Caco-2 (cell line): ENCODE data around the gene TEX54. TPM values are rescaled to one million over a fixed set of nuclear protein-coding genes. Genes with fewer than 3 reads are reported as not detected.

Source experiments
- BruUV-seq: library from RNA; stranded (reverse); fragments of 400-500 nt; replicated peaks from 2 replicates; lab custom pipeline; 2021; lab: Mats Ljungman, UMichigan
- CTCF ChIA-PET: fragments of 300-600 bp; sonication (Branson Sonifier 250); formaldehyde crosslinking; loops from one replicate; lab custom pipeline; 2022; ENCODE audit warnings: antibody characterized with exemption; lab: Charles Lee
- POLR2A ChIA-PET: fragments of 300-600 bp; sonication (Branson Sonifier 250); formaldehyde crosslinking; loops from one replicate; lab custom pipeline; 2022; ENCODE audit warnings: antibody characterized with exemption; lab: Charles Lee
- DNase-seq, 2 experiments: peaks; one replicate each; pipeline versions ENCODE4 v3.0.0 to v3.0.0-alpha.2; 2020 to 2022
- H3K27me3 ChIP-seq: replicated peaks from 2 replicates; pipeline ENCODE4 v1.6.0; 2011; ENCODE audit warnings: low read length; ENCODE audit not compliant: control insufficient read depth, insufficient read depth
- H3K36me3 ChIP-seq: 2 replicates; pipeline ENCODE4 v1.5.1; 2011; ENCODE audit warnings: low read length; ENCODE audit not compliant: control insufficient read depth, insufficient read depth
- H3K4me1 ChIP-seq: fragments of 250-450 bp; sonication (Bioruptor Pico); 2 replicates; pipeline ENCODE4 v1.5.1; 2020; ENCODE audit warnings: mild to moderate bottlenecking
- H3K4me3 ChIP-seq: 2 replicates; pipeline ENCODE4 v1.5.1; 2011; ENCODE audit warnings: low read depth, mild to moderate bottlenecking, control low read depth, low read length
- H3K9me3 ChIP-seq: fragments of 250-450 bp; sonication (Bioruptor Pico); 2 replicates; pipeline ENCODE4 v1.5.1; 2020; ENCODE audit warnings: mild to moderate bottlenecking, moderate library complexity
- H3K27ac Mint-ChIP-seq: one replicate; pipeline ENCODE4 v1.8.0; 2022; ENCODE audit warnings: mixed read lengths; ENCODE audit not compliant: unreplicated experiment
- H3K27me3 Mint-ChIP-seq: one replicate; pipeline ENCODE4 v1.8.0; 2022; ENCODE audit warnings: mixed read lengths; ENCODE audit not compliant: insufficient read depth, unreplicated experiment
- H3K36me3 Mint-ChIP-seq: one replicate; pipeline ENCODE4 v1.8.0; 2022; ENCODE audit warnings: mild to moderate bottlenecking, mixed read lengths; ENCODE audit not compliant: insufficient read depth, unreplicated experiment
- H3K4me1 Mint-ChIP-seq: one replicate; pipeline ENCODE4 v1.8.0; 2022; ENCODE audit warnings: low read depth, mixed read lengths; ENCODE audit not compliant: unreplicated experiment
- H3K4me3 Mint-ChIP-seq: one replicate; pipeline ENCODE4 v1.8.0; 2022; ENCODE audit warnings: mild to moderate bottlenecking, moderate library complexity, mixed read lengths; ENCODE audit not compliant: unreplicated experiment
- H3K9me3 Mint-ChIP-seq: one replicate; pipeline ENCODE4 v1.8.0; 2022; ENCODE audit warnings: mixed read lengths; ENCODE audit not compliant: unreplicated experiment
- CTCF ChIP-seq, 2 experiments: fragments of 200-600 bp in 1 of 2; IDR thresholded peaks; 1 replicate in 1 of 2; 2 replicates in 1 of 2; pipeline versions ENCODE4 v1.5.1 to v1.8.0; 2011 to 2022; ENCODE audit warnings: antibody characterized with exemption in 1 of 2, control low read depth in 1 of 2, inconsistent platforms in 1 of 2, low read depth in 1 of 2, low read length in 1 of 2, mild to moderate bottlenecking in 1 of 2, moderate library complexity in 1 of 2; ENCODE audit not compliant: insufficient read depth in 1 of 2, severe bottlenecking in 1 of 2, unreplicated experiment in 1 of 2
- intact Hi-C: fragments of 100-400 bp; cut with micrococcal nuclease; formaldehyde crosslinking; loops from one replicate; pipeline ENCODE4 v1.10.0; 2022; ENCODE audit not compliant: unreplicated experiment
- total RNA-seq: library from RNA; stranded (reverse); gene quantifications from 2 replicates; pipeline ENCODE4 v1.2.3, GENCODE V29; 2022

The TEX54 gene
- total RNA-seq, 1 experiment from 2014 or later = 0.95 TPM

GRCh38 chr11:62805961-62806441 lies 26.6 kb downstream of the TEX54 start:
- Mint-ChIP-seq H3K27ac (peak overlapping the region; percentile 98), H3K4me1 (peaks cover 11% of the 10 kb centered on the region), H3K4me3 (peak overlapping the region; percentile 92), H3K36me3 (peaks cover 54% of the 10 kb centered on the region), H3K27me3 (no peaks in the 10 kb centered on the region), H3K9me3 (no peaks in the 10 kb centered on the region)
- DNase-seq = no peak
- no peaks in the 10 kb centered on the region; the same call in 1 of the 2 replicates for H3K4me1 ChIP-seq
- TSS peak; percentile 94 for BruUV-seq
- 0 out of 2 replicates have a peak, but pooled peaks cover 1% of the 10 kb centered on the region for H3K36me3 ChIP-seq
- H3K27me3 ChIP-seq = no peaks in the 10 kb centered on the region
- H3K9me3 ChIP-seq = no peaks in the 10 kb centered on the region
- POLR2A ChIA-PET = interaction anchor here (0.5 to 1.7 kb wide), 9 partner anchors 12 to 214 kb away, joined by 3 to 15 read pairs (median 4); partner anchors contain the start of genes STX5, TMEM179B, TUT1 and ZBTB3
- intact Hi-C loops = loop anchor here (1.0 to 2.0 kb wide), 4 partner anchors 14 to 57 kb away; partner anchors contain the start of genes STX5, TEX54, TMEM179B and TMEM223
- peak overlapping the region; percentile 51 for H3K4me3 ChIP-seq
- CTCF ChIA-PET = interaction anchor here (2.2 kb wide), 1 partner anchor 19 kb away, joined by 15 read pairs; the partner anchor contains the start of gene TMEM179B
- TF ChIP-seq CTCF (IDR thresholded peaks at IDR 0.05; ENCODE audit: insufficient read depth in 1 of 2, low read depth in 1 of 2, low read length in 1 of 2, severe bottlenecking in 1 of 2, unreplicated experiment in 1 of 2) = no peak

- peak within 1 kb of the TSS; percentile 92 for H3K4me3 Mint-ChIP-seq
- peak in 1 of 2 experiments; percentile 27 for TF ChIP-seq CTCF (IDR thresholded peaks at IDR 0.05; ENCODE audit: insufficient read depth in 1 of 2, low read depth in 1 of 2, low read length in 1 of 2, severe bottlenecking in 1 of 2, unreplicated experiment in 1 of 2)
- ChIA-PET CTCF (interaction anchor here (2.2 kb wide), 1 partner anchor 18 kb away, joined by 15 read pairs; the partner anchor contains the start of gene TMEM179B), POLR2A (interaction anchor here (0.5 to 1.7 kb wide), 9 partner anchors 11 to 214 kb away, joined by 3 to 15 read pairs (median 4); partner anchors contain the start of genes STX5, TMEM179B, TUT1 and ZBTB3)
- H3K36me3 ChIP-seq = 0 out of 2 replicates have a peak, but pooled peaks cover 2% of the 10 kb centered on the region
- peaks cover 60% of the 10 kb centered on the region for H3K36me3 Mint-ChIP-seq
- DNase-seq = peak; percentile 94 to 98
- peak within 1 kb of the TSS; percentile 58 for H3K4me3 ChIP-seq
- H3K4me1 Mint-ChIP-seq = peaks cover 11% of the 10 kb centered on the region
- no peaks in the 10 kb centered on the region; the same call in 1 of the 2 replicates for H3K4me1 ChIP-seq
- peak within 1 kb of the TSS; percentile 98 for H3K27ac Mint-ChIP-seq
- H3K27me3 ChIP-seq = no peaks in the 10 kb centered on the region
- H3K9me3 ChIP-seq = no peaks in the 10 kb centered on the region
- no peaks in the 10 kb centered on the region for H3K9me3 Mint-ChIP-seq
- intact Hi-C loops = loop anchor here (1.0 to 2.0 kb wide), 4 partner anchors 13 to 58 kb away; partner anchors contain the start of genes STX5, TEX54, TMEM179B and TMEM223
- BruUV-seq = no TSS peak
- H3K27me3 Mint-ChIP-seq = no peaks in the 10 kb centered on the region
Measured at GRCh38 chr11:62805076-62805892, 27.4 kb downstream of the TEX54 start, which contains the start of gene NXF1. TSS of gene NXF1 (minus strand) at chr11:62805440. CDS start at chr11:62805356, 84 bp downstream.
